H1 (cell line): ENCODE measurements around the gene TMEM92.

Source experiments
- CBX5 ChIP-seq: fragments of 300-800, 300-1000 bp; sonication (generic); IDR thresholded peaks from 2 replicates; pipeline ENCODE4 v1.7.1; 2016; ENCODE audit warnings: antibody characterized with exemption, low read length, low read depth
- CTCF ChIP-seq, 3 experiments: IDR thresholded peaks; 1 replicate in 2 of 3; 2 replicates in 1 of 3; pipeline versions ENCODE4 v1.5.1 to v1.6.1; 2011; ENCODE audit warnings: low read length in 3 of 3, mild to moderate bottlenecking in 3 of 3, inconsistent platforms in 2 of 3, low read depth in 1 of 3, moderate library complexity in 1 of 3; ENCODE audit not compliant: insufficient read depth in 1 of 3; ENCODE audit errors: control extremely low read depth in 1 of 3
- POLR2A ChIP-seq, 2 experiments: IDR thresholded peaks; 1 replicate in 1 of 2; 2 replicates in 1 of 2; pipeline ENCODE4 v1.6.1; 2011; ENCODE audit warnings: low read depth in 2 of 2, low read length in 2 of 2, mild to moderate bottlenecking in 2 of 2; ENCODE audit errors: control extremely low read depth in 1 of 2
- TEAD4 ChIP-seq: IDR thresholded peaks from 2 replicates; pipeline ENCODE4 v1.6.1; 2012; ENCODE audit warnings: low read depth, low read length, inconsistent platforms, mixed read lengths

DNA sequence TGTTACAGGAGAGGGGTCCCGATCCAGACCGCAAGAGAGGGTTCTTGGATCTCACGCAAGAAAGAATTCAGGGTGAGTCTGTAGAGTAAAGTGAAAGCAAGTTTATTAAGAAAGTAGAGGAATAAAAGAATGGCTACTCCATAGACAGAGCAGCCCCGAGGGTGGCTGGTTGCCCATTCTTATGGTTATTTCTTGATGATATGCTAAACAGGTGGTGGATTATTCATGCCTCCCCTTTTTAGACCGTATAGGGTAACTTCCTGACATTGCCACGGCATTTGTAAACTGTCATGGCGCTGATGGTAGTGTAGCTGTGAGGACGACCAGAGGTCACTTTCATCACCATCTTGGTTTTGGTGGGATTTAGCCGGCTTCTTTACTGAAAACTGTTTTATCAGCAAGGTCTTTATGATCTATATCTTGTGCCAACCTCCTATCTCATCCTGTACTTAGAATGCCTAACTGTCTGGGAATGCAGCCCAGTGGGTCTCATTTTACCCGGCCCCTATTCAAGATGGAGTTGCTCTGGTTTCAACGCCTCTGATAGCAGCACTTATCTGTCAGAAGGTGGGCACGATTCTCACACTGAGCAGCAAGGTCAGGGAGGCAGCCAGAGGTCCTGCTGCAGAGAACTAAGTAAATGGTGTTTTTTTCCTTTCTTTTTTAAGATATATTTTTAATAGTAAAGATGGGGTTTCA lies 45.2 kb downstream of the TMEM92 start:
- no peak for TF ChIP-seq CTCF (IDR thresholded peaks at IDR 0.05; ENCODE audit: control extremely low read depth in 1 of 3, insufficient read depth in 1 of 3, low read depth in 1 of 3, low read length in 3 of 3)
- no peak for TF ChIP-seq TEAD4
- no peak for TF ChIP-seq CBX5
- TF ChIP-seq POLR2A (IDR thresholded peaks at IDR 0.05; ENCODE audit: control extremely low read depth in 1 of 2, low read depth in 2 of 2, low read length in 2 of 2) = no peak
